ENCODE data around the gene CD9. TPM values are rescaled to one million over a fixed set of nuclear protein-coding genes. Genes with fewer than 3 reads are reported as not detected.

The CD9 gene
- polyA plus RNA-seq, 1 of the 3 experiments (the other 2 are of a cell fraction), result 76.6 TPM

DNA sequence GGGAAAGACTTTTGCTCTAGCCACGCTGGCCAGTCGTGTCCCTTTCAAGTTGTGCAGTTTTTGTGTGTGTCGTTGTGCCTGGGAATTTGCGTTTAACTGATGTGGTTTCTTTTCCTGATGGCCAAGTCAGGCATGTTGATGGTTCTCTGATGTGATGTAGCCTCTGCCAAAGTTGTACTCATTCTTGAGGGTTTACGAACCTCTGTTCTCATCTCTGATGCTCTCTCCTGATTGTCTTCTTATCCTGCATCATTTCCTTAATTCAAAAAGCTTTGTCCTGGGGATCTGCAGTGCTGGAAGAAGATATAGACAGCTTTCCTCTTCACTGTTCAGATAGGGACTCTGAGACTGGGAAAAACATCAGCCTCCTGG is 25.4 kb downstream of the CD9 start:
- CTCF ChIA-PET, result interaction anchor here (0.9 to 1.5 kb wide), 4 partner anchors 9 to 169 kb away, joined by 3 read pairs; no protein-coding TSS in a partner anchor
- DNase-seq, result no peak

DNA sequence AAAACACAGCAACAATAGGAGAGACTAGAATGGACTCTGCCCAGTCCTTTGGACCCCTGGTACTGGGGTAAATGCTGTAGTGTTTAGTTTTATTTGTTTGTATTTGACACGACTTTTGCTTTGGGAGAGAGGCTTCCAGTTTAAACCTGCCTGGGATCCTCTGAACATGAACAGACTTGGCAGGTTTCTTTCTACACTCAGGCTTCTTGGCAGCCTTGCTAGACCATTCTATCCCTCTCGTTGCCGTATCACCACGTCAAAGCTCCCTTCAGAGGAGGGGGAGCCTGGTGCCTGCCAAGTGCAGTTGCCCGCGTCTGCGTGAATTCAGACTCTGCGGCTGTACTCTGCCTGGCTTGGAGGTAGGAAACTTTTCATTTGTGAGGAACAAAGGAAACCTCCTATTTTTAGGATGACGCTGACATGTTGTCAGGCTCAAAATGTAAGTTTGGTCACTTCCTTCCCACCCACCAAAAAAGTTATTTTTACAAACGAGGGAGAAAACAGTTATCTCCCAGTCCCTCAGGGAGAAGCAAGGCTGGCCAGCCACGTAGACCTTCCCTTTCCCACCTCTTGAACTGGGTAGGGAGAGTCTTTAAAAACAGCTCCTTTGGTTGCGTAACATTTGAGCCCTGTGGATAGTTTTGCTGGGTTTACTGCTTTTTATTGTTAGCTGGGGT is 25.9 kb downstream of the CD9 start:
- Histone ChIP-seq H3F3A (replicated peaks; ENCODE audit: insufficient read depth) (no peaks in the 10 kb centered on the region), H3K27ac (ENCODE audit: low read depth in 2 of 2, low read length in 1 of 2) (no peak overlapping the region; a peak in 1 of 4 replicates), H3K9ac (no peak overlapping the region), H3K4me2 (no peak overlapping the region), H4K20me1 (ENCODE audit: insufficient read depth) (no peaks in the 10 kb centered on the region), H3K9me3 (no peaks in the 10 kb centered on the region), H3K27me3 (ENCODE audit: insufficient read depth) (no peaks in the 10 kb centered on the region), H3K79me2 (ENCODE audit: insufficient read depth) (no peaks in the 10 kb centered on the region; the same call in 1 of the 2 replicates), H3K9me2 (no peaks in the 10 kb centered on the region), H2AFZ (ENCODE audit: low read depth) (no peak overlapping the region), H3K36me3 (replicated peaks in 1 of 2; ENCODE audit: control insufficient read depth in 1 of 2, insufficient read depth in 2 of 2, low read length in 1 of 2) (peaks cover 0 to 2% of the 10 kb centered on the region in 2 experiments), H3K4me1 (ENCODE audit: control insufficient read depth in 1 of 2, insufficient read depth in 2 of 2, low read depth in 1 of 2, low read length in 1 of 2) (peaks cover 16 to 52% of the 10 kb centered on the region in 2 experiments; a peak in 2 of 4 replicates), H3K4me3 (ENCODE audit: low read depth in 2 of 2, low read length in 1 of 2) (no peak overlapping the region)
- CTCF ChIA-PET, result interaction anchor here (0.9 to 1.5 kb wide), 4 partner anchors 8 to 170 kb away, joined by 3 read pairs; no protein-coding TSS in a partner anchor
- no peak for DNase-seq
- TF ChIP-seq, protein P1, sequence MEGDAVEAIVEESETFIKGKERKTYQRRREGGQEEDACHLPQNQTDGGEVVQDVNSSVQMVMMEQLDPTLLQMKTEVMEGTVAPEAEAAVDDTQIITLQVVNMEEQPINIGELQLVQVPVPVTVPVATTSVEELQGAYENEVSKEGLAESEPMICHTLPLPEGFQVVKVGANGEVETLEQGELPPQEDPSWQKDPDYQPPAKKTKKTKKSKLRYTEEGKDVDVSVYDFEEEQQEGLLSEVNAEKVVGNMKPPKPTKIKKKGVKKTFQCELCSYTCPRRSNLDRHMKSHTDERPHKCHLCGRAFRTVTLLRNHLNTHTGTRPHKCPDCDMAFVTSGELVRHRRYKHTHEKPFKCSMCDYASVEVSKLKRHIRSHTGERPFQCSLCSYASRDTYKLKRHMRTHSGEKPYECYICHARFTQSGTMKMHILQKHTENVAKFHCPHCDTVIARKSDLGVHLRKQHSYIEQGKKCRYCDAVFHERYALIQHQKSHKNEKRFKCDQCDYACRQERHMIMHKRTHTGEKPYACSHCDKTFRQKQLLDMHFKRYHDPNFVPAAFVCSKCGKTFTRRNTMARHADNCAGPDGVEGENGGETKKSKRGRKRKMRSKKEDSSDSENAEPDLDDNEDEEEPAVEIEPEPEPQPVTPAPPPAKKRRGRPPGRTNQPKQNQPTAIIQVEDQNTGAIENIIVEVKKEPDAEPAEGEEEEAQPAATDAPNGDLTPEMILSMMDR (IDR thresholded peaks at IDR 0.05), result no peak
- TF ChIP-seq RCOR1 (IDR thresholded peaks at IDR 0.05; ENCODE audit: low read length) (no peak), POLR2AphosphoS5 (IDR thresholded peaks at IDR 0.05; ENCODE audit: low read depth, low read length) (no peak)
- TF ChIP-seq, protein P2, sequence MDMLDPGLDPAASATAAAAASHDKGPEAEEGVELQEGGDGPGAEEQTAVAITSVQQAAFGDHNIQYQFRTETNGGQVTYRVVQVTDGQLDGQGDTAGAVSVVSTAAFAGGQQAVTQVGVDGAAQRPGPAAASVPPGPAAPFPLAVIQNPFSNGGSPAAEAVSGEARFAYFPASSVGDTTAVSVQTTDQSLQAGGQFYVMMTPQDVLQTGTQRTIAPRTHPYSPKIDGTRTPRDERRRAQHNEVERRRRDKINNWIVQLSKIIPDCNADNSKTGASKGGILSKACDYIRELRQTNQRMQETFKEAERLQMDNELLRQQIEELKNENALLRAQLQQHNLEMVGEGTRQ (IDR thresholded peaks at IDR 0.05; ENCODE audit: borderline replicate concordance, low read depth, low read length), result no peak
- POLR2A ChIA-PET, result no interaction called here
- WGBS (ENCODE audit: low lambda C conversion rate), result 86% methylated on average over 12 of the region's 12 CpGs

More for the DNA sequence above, 25.4 kb downstream of the CD9 start:
- no peaks in the 10 kb centered on the region for H3F3A ChIP-seq (replicated peaks; ENCODE audit: insufficient read depth)
- no peaks in the 10 kb centered on the region; the same call in 1 of the 2 replicates for H3K79me2 ChIP-seq (ENCODE audit: insufficient read depth)
- H3K9me2 ChIP-seq, result no peaks in the 10 kb centered on the region
- H3K9ac ChIP-seq, result no peak overlapping the region
- H4K20me1 ChIP-seq (ENCODE audit: insufficient read depth), result no peaks in the 10 kb centered on the region
- H2AFZ ChIP-seq (ENCODE audit: low read depth), result no peak overlapping the region
- 89% methylated on average over 5 of the region's 5 CpGs for WGBS (ENCODE audit: low lambda C conversion rate)
- peaks cover 0 to 2% of the 10 kb centered on the region in 2 experiments for H3K36me3 ChIP-seq (replicated peaks in 1 of 2; ENCODE audit: control insufficient read depth in 1 of 2, insufficient read depth in 2 of 2, low read length in 1 of 2)
- no peak overlapping the region; a peak in 1 of 4 replicates for H3K27ac ChIP-seq (ENCODE audit: low read depth in 2 of 2, low read length in 1 of 2)
- H3K4me2 ChIP-seq, result no peak overlapping the region
- no peak for TF ChIP-seq RXRA (IDR thresholded peaks at IDR 0.05; ENCODE audit: borderline replicate concordance, low read depth)
- no peak for TF ChIP-seq RFX5 (IDR thresholded peaks at IDR 0.05; ENCODE audit: low read length)
- no peak for TF ChIP-seq MXI1 (IDR thresholded peaks at IDR 0.05; ENCODE audit: low read depth, low read length)
- TF ChIP-seq SIN3A (IDR thresholded peaks at IDR 0.05; ENCODE audit: borderline replicate concordance, low read depth, low read length), result no peak
- H3K4me3 ChIP-seq (ENCODE audit: low read depth in 2 of 2, low read length in 1 of 2), result no peak overlapping the region
- H3K27me3 ChIP-seq (ENCODE audit: insufficient read depth), result no peaks in the 10 kb centered on the region
- H3K9me3 ChIP-seq, result no peaks in the 10 kb centered on the region
- peaks cover 16 to 47% of the 10 kb centered on the region in 2 experiments; a peak in 2 of 4 replicates for H3K4me1 ChIP-seq (ENCODE audit: control insufficient read depth in 1 of 2, insufficient read depth in 2 of 2, low read depth in 1 of 2, low read length in 1 of 2)
- POLR2A ChIA-PET, result no interaction called here
